SK-N-SH treated with all-trans-retinoic acid at 6 μM for 48 hours (cell line): Measurements from ENCODE around the gene GOT2.
"Not testable (repeated sequence)": the region's sequence is repeated elsewhere in the genome, so short reads cannot be mapped to it uniquely, and the experiment has no call there.

Experiments used
- ATAC-seq: fragments of 200-7000 bp; cut with Tn5 transposase; 3 replicates; pipeline ENCODE4 v1.9.1; 2020; ENCODE audit warnings: mild to moderate bottlenecking, moderate library complexity
- ARNTL ChIP-seq: fragments of 450-650 bp; formaldehyde crosslinking; IDR thresholded peaks from 2 replicates; pipeline ENCODE4 v1.5.0; 2020; ENCODE audit warnings: low read depth, mild to moderate bottlenecking, moderate library complexity, borderline replicate concordance
- BACH2 ChIP-seq: fragments of 250-450 bp; sonication (Bioruptor Pico); IDR thresholded peaks from 2 replicates; pipeline ENCODE4 v1.9.0; 2021; ENCODE audit warnings: mild to moderate bottlenecking, borderline replicate concordance
- CREB5 ChIP-seq: fragments of 250-450 bp; sonication (Bioruptor Pico); IDR thresholded peaks from 2 replicates; pipeline ENCODE4 v1.5.1; 2020; ENCODE audit warnings: low read depth, mild to moderate bottlenecking, moderate library complexity
- GLIS3 ChIP-seq: fragments of 250-450 bp; sonication (Bioruptor Pico); IDR thresholded peaks from 2 replicates; pipeline ENCODE4 v1.5.0; 2020; ENCODE audit warnings: mild to moderate bottlenecking, moderate library complexity
- ISL1 ChIP-seq: fragments of 250-450 bp; sonication (Bioruptor Pico); IDR thresholded peaks from 2 replicates; pipeline ENCODE4 v2.1.2; 2022; ENCODE audit warnings: mild to moderate bottlenecking, moderate library complexity
- PATZ1 ChIP-seq: fragments of 250-450 bp; sonication (Bioruptor Pico); IDR thresholded peaks from 2 replicates; pipeline ENCODE4 v1.8.0; 2020; ENCODE audit warnings: mild to moderate bottlenecking, moderate library complexity, borderline replicate concordance
- PPARA ChIP-seq: fragments of 250-450 bp; sonication (Bioruptor Pico); IDR thresholded peaks from 2 replicates; pipeline ENCODE4 v1.5.0; 2020; ENCODE audit warnings: mild to moderate bottlenecking, borderline replicate concordance
- RARB ChIP-seq: fragments of 250-450 bp; sonication (Bioruptor Pico); IDR thresholded peaks from 2 replicates; pipeline ENCODE4 v1.8.0; 2021; ENCODE audit warnings: mild to moderate bottlenecking, moderate library complexity
- SNAI2 ChIP-seq: fragments of 250-450 bp; sonication (Bioruptor Pico); IDR thresholded peaks from 2 replicates; pipeline ENCODE4 v1.5.0; 2020; ENCODE audit warnings: mild to moderate bottlenecking, moderate library complexity
- TOX ChIP-seq: fragments of 250-450 bp; sonication (Bioruptor Pico); IDR thresholded peaks from 2 replicates; pipeline ENCODE4 v1.8.0; 2021; ENCODE audit warnings: mild to moderate bottlenecking, moderate library complexity, borderline replicate concordance
- ZC3H10 ChIP-seq: fragments of 250-450 bp; sonication (Bioruptor Pico); IDR thresholded peaks from 2 replicates; pipeline ENCODE4 v1.5.1; 2021; ENCODE audit warnings: mild to moderate bottlenecking, moderate library complexity
- ZFP3 ChIP-seq: fragments of 250-450 bp; sonication (Bioruptor Pico); IDR thresholded peaks from 2 replicates; pipeline ENCODE4 v1.5.0; 2020; ENCODE audit warnings: mild to moderate bottlenecking, moderate library complexity
- ZFP30 ChIP-seq: fragments of 450-650 bp; formaldehyde crosslinking; IDR thresholded peaks from 2 replicates; pipeline ENCODE4 v1.5.0; 2022; ENCODE audit warnings: mild to moderate bottlenecking, moderate library complexity
- ZNF70 ChIP-seq: fragments of 450-650 bp; formaldehyde crosslinking; IDR thresholded peaks from 2 replicates; pipeline ENCODE4 v1.5.0; 2020; ENCODE audit warnings: mild to moderate bottlenecking, moderate library complexity
- ZNF8 ChIP-seq: fragments of 450-650 bp; formaldehyde crosslinking; IDR thresholded peaks from 2 replicates; pipeline ENCODE4 v1.5.0; 2020; ENCODE audit warnings: mild to moderate bottlenecking, moderate library complexity
- TF ChIP-seq, protein P1 (sequence below): fragments of 250-450 bp; sonication (Bioruptor Pico); IDR thresholded peaks from 2 replicates; pipeline ENCODE4 v1.5.0; 2020; ENCODE audit warnings: mild to moderate bottlenecking, moderate library complexity
- TF ChIP-seq, protein P2 (sequence below): fragments of 250-450 bp; sonication (Bioruptor Pico); IDR thresholded peaks from 2 replicates; pipeline ENCODE4 v1.5.1; 2021; ENCODE audit warnings: mild to moderate bottlenecking, moderate library complexity

GOT2 gene

DNA sequence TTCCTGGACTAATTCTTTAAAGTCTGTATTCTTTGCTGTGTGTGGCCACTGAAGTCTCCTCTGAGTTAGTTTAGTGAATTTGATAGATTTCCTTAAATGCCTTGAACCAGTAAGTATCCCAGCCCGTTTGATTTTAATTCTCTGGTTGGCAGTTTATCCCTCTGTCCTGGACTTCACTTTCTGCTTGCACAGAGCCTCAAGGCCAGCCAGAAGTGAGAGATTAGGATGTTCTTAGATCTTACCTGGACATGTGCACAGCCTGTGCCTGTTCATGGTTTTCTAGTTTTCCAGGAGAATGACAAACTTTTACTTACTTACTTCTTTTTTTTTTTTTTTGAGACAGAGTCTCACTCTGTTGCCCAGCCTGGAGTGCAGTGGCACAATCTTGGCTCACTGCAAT, 38.7 kb downstream of the GOT2 start:
- TF ChIP-seq PATZ1 (CRISPR knock-in tag): no peak
- no peak for TF ChIP-seq CREB5 (CRISPR knock-in tag)
- no peak for TF ChIP-seq BACH2 (CRISPR knock-in tag)
- no peak for TF ChIP-seq GLIS3 (CRISPR knock-in tag)
- no peak for TF ChIP-seq ISL1 (CRISPR knock-in tag)
- TF ChIP-seq PPARA (CRISPR knock-in tag): no peak
- TF ChIP-seq ZNF8 (CRISPR knock-in tag): no peak
- TF ChIP-seq SNAI2: no peak
- TF ChIP-seq, protein P1, sequence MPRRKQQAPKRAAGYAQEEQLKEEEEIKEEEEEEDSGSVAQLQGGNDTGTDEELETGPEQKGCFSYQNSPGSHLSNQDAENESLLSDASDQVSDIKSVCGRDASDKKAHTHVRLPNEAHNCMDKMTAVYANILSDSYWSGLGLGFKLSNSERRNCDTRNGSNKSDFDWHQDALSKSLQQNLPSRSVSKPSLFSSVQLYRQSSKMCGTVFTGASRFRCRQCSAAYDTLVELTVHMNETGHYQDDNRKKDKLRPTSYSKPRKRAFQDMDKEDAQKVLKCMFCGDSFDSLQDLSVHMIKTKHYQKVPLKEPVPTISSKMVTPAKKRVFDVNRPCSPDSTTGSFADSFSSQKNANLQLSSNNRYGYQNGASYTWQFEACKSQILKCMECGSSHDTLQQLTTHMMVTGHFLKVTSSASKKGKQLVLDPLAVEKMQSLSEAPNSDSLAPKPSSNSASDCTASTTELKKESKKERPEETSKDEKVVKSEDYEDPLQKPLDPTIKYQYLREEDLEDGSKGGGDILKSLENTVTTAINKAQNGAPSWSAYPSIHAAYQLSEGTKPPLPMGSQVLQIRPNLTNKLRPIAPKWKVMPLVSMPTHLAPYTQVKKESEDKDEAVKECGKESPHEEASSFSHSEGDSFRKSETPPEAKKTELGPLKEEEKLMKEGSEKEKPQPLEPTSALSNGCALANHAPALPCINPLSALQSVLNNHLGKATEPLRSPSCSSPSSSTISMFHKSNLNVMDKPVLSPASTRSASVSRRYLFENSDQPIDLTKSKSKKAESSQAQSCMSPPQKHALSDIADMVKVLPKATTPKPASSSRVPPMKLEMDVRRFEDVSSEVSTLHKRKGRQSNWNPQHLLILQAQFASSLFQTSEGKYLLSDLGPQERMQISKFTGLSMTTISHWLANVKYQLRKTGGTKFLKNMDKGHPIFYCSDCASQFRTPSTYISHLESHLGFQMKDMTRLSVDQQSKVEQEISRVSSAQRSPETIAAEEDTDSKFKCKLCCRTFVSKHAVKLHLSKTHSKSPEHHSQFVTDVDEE (CRISPR knock-in tag): no peak
- no peak for TF ChIP-seq ARNTL
- TF ChIP-seq, protein P2, sequence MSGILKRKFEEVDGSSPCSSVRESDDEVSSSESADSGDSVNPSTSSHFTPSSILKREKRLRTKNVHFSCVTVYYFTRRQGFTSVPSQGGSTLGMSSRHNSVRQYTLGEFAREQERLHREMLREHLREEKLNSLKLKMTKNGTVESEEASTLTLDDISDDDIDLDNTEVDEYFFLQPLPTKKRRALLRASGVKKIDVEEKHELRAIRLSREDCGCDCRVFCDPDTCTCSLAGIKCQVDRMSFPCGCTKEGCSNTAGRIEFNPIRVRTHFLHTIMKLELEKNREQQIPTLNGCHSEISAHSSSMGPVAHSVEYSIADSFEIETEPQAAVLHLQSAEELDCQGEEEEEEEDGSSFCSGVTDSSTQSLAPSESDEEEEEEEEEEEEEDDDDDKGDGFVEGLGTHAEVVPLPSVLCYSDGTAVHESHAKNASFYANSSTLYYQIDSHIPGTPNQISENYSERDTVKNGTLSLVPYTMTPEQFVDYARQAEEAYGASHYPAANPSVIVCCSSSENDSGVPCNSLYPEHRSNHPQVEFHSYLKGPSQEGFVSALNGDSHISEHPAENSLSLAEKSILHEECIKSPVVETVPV: no peak
- TF ChIP-seq ZFP30 (CRISPR knock-in tag): no peak
- no peak for TF ChIP-seq TOX
- TF ChIP-seq ZNF70: no peak

DNA sequence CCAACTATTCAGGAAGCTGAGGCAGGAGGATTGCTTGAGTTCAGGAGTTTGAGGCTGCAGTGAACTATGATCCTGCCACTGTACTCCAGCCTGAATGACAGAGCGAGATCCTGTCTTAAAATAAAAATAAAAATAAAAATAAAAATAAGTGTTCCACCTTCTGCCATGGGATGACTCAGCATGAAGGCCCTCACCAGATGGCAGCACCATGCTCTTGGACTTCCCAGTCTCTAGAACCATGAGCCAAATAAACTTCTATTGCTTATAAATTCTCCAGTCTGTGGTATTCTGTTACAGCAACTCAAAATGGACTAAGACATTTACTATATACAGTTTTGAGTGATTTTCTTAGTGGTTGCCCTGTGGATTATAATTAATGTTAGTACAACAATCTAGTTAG, 41.7 kb downstream of the GOT2 start:
- no peak for ATAC-seq
- TF ChIP-seq ZFP3 (CRISPR knock-in tag): no peak

More for the DNA sequence above, 38.7 kb downstream of the GOT2 start:
- no peak for ATAC-seq

DNA sequence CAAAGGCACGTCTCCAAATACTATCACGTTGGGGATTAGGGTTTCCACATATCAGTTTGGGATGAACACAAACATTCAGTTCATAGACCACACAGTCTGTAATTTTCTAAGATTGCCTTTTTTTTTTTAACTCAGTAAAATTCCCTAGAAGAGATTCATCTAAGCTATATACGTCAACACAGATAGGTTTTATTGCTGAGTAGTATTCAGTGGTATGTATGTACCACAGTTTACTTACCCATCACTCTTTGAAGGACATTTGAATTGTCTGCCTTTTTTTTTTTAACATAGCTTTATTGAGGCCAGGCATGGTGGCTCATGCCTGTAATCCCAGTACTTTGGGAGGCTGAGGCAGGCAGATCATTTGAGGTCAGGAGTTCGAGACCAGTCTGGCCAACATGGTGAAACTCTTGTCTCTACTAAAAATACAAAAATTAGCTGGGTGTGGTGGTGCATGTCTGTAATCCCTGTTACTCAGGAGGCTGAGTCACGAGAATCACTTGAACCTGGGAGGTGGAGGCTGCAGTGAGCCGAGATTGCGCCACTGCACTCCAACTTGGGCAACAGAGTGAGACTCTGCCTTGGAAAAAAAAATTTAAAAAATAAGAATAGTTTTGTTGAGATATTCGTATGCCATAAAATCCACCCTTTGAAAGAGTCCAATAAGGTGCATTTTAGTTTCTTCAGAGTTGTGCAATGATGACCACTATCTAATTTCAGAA, 47.0 kb downstream of the GOT2 start:
- ATAC-seq: not testable (repeated sequence)

GRCh38 chr16:58685084-58685449, 49.0 kb downstream of the GOT2 start:
- ATAC-seq: no peak
- no peak for TF ChIP-seq CREB5 (CRISPR knock-in tag)
- TF ChIP-seq, protein P2: no peak
- no peak for TF ChIP-seq ZFP30 (CRISPR knock-in tag)
- no peak for TF ChIP-seq BACH2 (CRISPR knock-in tag)
- no peak for TF ChIP-seq ZNF70
- TF ChIP-seq SNAI2: no peak
- no peak for TF ChIP-seq RARB
- no peak for TF ChIP-seq ZNF8 (CRISPR knock-in tag)
- no peak for TF ChIP-seq ZC3H10 (CRISPR knock-in tag)
